NCI-H510A treated with DMSO at 0.1 percent for 48 hours (cell line): ENCODE data around the gene LGI4.
"Not testable (repeated sequence)": the region's sequence is repeated elsewhere in the genome, so short reads cannot be mapped to it uniquely, and the experiment has no call there.

Source experiments
- DNase-seq: peaks from one replicate; lab custom pipeline; 2025; lab: John Stamatoyannopoulos, UW

Gene LGI4

GRCh38 chr19:35160629-35161433 is 26.0 kb upstream of the LGI4 start:
- DNase-seq: no peak

GRCh38 chr19:35159606-35160005 is 24.7 kb upstream of the LGI4 start:
- no peak for DNase-seq

GRCh38 chr19:35157431-35157830 is 22.6 kb upstream of the LGI4 start:
- DNase-seq: no peak

- DNase-seq: no peak
Measured at GRCh38 chr19:35156673-35157014, 21.8 kb upstream of the LGI4 start.

DNA sequence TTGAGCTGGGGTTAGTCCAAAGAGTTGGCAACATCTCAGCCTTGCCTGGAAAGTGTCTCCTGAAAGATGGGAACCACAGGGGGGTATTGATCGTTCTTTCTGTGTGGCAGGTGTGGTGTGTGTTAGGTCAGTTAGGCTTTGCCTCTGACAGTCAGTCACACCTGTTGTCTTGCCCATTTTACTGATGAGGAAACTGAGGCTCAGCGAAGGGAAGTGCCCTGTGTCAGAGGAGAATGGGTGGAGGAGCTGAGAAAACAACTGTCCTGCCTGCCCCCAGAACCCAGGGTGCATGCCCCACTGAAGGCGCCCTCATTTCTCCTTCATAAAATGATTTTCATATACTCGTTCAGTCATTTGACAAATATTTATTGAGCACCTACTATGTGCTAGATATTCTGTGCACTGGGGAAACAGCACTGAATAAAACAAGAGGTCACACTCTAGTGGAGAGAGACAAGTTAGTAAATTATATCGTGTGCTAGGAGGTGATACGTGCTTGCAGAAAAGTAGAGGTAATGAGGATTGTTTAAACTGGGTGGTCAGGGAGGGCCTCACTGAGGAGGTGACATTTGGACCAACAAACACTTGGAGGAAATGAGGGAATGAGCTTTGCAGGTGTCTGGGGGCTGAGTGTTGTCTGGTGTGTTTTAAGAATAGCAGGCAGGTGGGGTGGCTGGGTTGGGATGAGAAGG is 21.3 kb upstream of the LGI4 start:
- DNase-seq: no peak

- DNase-seq: no peak
Measured at GRCh38 chr19:35155441-35155840, 20.6 kb upstream of the LGI4 start.

DNA sequence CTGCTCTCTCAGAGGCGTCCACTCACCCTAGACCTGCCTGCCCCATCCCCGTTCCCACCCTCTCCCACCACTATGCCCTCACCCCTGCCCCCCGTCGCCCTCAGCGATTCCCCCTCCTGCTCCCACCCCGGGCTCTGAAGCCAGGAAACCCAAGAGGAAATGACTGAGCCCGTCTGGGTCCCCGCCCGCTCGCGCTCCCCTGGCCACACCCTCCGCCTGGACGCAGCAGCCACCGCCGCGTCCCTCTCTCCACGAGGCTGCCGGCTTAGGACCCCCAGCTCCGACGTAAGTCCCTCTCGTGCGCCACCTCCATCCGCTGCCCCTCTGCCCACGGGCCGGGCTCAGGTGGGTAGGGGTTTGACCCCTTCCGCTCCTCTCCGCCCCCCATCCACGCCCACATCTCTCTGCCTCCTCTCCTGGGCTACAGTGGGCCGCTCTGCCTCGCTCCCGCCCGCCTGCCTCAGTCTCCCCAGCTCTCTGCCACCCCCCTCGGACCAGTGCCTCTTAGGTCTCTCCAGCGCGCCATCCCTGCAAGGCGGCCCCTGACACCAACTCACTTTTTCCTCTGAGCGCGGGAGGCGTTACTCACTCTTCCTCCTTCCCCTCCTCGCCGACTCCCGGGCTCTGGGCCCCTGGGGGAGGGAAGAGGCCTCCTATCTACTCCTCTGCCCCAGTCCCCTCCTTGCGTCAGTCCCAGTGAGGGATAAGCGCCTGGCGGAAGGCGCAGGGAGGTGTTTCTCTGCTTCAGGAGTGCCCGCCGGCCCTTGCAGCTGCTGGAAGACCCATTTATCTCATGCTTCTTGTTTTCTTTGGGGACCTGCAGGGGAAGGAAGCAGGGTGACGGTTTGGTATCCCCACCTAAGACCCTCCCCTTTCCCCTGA is 19.9 kb upstream of the LGI4 start, which contains the start of gene FXYD5:
Gene FXYD5 (plus strand): TSS at position 211 of the 882 bp plus-strand sequence. CDS start 816 bp downstream, outside the sequence.
- DNase-seq: no peak

GRCh38 chr19:35153701-35154524 is 19.1 kb upstream of the LGI4 start:
- DNase-seq: no peak

DNA sequence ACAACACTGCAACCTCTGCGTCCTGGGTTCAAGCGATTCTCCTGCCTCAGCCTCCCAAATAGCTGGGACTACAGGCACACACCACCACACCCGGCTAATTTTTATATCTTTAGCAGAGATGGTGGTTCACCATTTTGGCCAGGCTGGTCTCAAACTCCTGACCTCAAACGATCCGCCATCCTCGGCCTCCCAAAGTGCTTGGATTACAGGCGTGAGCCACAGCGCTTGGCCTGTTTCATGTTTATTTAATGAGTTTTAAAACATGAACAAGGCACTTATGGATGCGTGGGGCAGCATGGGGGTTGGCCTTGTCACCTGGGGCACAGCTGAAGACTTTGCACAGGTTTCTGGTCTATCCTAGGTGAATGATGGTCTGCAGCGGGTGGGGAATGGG is 18.3 kb upstream of the LGI4 start:
- not testable (repeated sequence) for DNase-seq

- no peak for DNase-seq
Measured at GRCh38 chr19:35151273-35152065, 16.6 kb upstream of the LGI4 start.

GRCh38 chr19:35150445-35150844 is 15.6 kb upstream of the LGI4 start:
- no peak for DNase-seq

DNA sequence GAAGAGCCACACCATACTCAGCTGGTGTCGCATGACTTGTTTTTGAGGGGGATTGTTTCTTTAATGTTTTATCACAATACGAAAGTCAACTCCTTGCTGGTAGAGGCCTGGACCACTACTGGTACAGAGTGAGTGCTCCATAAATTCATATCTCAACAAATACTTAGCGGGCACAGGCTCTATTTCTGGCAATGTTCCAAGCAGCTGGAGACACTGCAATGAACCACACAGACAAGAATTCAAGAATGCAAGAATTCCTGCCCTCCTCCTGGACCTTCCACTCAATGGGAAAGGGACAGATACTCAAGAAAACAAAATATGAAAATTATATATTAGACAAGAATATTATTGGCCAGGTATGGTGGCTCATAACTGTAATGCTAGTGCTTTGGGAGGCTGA is 14.6 kb upstream of the LGI4 start:
- no peak for DNase-seq

- no peak for DNase-seq
Measured at GRCh38 chr19:35146746-35147459, 12.0 kb upstream of the LGI4 start.

DNA sequence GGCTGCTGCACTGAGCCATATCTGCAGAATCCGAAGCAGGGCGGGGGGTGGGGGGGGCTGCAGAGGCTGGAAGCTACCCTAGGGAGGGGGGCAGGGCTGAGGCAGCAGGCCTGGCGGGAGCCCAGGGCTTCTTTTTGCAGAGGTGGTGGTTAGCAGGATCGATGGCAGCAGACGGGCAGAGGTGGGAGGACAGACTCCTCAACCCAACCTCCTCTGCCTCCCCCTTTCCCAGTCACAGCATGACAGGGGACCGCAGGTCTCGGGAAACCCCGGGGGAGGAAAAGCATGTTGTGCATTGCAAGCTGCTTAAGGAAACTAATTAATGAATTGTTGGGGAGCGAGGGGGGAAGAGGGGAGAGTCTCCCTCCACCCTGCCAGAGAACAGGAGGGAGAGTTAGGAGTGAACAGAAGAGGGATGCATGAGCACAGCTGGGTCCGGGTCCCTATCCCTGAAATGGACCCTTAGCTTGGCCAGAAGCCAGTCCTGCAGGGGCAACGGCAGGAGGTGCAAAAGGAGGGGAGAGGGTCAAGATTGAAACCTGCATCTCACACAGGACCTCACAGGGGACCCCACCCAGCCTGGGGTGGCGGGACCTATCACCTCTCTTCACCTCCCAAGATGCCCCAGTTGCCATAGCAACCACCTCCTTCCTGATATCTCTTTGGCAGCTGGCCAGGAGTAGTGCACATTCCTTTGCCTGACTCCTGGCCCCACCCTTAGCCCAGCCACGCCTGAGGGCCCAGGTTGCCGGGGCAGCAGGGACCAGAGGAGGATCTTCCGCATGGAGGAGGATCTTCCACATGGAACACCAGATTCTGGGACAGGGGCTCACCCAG is 10.0 kb upstream of the LGI4 start:
- no peak for DNase-seq

GRCh38 chr19:35144259-35144599 is 9.4 kb upstream of the LGI4 start:
- no peak for DNase-seq

- DNase-seq: no peak
Measured at GRCh38 chr19:35143818-35144217, 9.0 kb upstream of the LGI4 start.

- no peak for DNase-seq
Measured at GRCh38 chr19:35143231-35143715, 8.4 kb upstream of the LGI4 start, which contains the start of gene FXYD7. TSS of gene FXYD7 (plus strand) at chr19:35143255. CDS start at chr19:35143334, 79 bp downstream.

DNA sequence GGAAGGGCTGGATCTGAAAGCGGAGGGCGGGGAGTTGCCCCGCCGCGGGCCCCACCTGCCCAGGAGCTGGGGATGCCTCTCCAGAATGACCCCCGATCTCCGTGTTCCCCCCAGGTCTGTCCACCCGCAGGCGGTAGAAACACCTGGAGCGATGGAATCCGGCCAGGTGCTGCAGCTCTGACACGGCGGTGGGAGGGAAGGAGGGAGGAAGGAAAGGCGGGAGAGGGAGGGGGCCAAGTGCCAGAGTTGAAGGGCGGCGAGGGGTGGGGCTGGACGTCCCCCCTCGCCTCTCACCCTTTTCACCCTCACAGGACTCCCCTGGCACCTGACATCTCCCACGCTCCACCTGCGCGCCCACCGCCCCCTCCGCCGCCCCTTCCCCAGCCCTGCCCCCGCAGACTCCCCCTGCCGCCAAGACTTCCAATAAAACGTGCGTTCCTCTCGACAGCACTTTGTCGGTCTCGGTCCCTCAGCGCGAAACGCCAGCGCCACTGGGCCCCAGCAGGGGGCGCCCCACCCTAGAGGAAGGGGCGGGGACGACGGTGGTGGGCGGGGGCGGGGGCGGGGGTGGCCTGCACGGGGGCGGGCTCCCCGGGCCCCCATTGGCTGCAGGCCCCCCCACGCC is 7.9 kb upstream of the LGI4 start:
- no peak for DNase-seq
